Left forelimb (tissue), 1 donor: ENCODE results near the gene ATP1A2.
"Not testable (repeated sequence)": the region's sequence is repeated elsewhere in the genome, so short reads cannot be mapped to it uniquely, and the experiment has no call there.

Experiments
- DNase-seq: peaks from one replicate; pipeline ENCODE4 v3.0.0-alpha.2; 2018; ENCODE audit warnings: low spot score

ATP1A2 gene

DNA sequence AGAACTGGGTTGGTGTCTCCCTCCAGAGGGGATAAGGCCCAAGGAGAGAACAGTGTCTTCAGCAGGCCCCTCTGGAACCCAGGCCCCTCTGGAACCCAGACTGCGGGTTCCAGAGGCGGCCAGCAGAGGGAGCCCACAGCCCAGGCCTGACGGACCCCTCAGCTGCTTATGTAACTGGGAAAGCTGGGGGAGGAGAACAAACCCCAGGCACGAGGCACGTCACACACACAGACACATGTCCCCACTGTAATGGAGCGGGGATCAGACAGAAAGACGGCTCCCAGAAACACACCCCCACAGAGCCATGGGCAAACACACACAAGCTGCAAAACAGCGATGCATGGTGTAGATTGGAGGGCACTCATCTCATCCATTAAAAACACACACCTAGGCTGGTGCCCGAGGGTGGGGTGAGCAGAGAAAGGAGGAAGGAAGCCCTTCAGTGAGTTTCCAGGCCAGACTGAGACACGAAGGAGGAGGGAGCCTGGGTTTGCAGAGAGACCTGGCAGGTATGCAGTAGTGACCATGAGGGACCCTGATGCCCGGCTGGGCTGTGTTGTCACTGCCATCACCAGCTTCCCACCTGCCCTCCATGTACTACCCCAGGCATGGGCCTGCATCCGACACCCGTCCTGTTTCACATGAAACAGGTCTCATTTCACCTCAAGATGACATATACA is 14.4 kb upstream of the ATP1A2 start:
- DNase-seq = peak; percentile 83

DNA sequence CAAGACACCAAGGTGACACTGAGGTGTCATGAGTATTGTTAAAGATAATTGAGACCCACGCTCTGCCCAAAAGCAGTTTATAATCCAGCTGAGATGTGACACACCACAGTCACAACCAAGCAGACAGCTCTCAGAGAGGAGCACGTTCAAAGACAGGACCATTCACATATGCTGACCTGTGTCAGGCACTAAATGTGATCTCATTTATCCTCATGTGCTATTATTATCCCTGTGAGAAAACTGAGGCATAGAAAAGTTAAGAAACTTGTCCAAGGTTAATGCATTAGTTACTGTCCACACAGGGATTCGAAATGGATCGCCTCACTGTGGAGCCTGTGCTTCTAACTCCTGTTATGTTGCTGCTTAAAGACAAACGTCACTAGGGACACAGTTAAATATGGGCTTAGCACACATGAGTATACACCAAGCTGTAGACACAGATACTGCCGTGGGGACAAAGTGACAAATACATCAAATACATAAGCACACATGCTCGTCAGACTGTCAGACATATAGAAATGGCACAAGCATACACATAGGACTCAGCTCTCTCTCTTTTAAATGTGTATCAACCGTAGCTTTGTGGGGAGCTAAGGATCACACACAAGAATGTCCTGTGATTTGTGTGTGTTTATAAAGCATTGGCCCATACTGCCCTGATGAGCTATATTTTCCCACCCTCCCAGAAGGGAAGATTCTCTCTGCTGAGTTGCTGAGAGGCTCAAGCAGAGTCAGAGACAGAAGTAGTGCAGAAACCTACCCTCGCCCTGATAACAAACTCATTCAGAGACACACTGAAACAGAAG is 13.6 kb upstream of the ATP1A2 start:
- DNase-seq = no peak

DNA sequence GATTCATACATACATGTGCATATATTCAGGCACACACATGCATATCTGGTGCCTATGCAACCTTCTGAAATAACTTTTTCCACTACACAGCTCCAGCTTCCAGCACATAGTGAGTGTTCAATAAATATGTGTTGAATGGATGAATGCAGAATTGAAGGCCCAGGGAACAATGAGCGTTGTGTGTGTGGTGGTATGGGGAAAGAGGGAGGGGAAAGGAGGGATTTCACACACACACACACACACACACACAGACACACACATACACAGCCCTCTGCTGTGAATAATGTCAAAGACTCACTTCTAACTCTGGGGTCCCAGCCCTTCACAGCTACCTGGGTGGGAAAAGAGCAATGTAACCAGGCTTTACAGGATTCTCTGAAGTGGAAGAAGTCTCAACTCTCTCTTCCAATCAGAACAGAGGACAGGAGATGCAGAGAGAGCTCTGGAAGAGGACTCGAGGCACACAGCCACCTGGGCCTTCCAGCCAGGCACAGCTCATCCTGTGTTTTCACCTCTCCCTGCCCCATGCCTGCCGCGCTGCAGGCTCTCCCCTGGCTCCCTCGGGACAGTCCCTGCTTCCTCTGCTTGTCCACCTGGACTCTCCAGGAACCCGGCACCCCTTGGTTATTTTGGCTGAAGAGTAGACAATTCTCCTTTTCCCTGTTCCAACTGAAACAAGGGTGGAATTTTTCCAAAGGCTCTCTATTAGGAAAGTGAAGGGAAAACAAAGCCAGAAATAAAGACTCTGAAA is 11.7 kb upstream of the ATP1A2 start:
- DNase-seq = no peak

DNA sequence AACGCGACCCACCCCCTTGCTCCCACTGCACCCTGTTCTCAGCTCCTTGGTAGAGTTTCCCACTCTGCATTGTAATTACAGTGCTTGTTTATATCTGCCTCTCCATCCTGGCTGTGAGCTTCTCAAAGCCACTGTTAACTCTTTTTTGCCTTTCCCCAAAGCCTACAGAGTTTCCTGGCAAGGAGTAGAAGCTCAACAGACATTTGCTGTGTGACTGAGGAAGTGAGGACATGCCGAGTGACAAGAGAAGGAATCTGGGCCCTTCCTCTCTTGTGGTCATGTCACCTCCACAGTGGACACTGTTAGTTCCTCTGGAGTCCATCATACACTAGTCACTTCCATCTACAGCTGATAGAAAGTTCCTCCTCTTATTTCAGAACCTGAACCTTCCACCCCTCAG is 11.1 kb upstream of the ATP1A2 start:
- DNase-seq = no peak

DNA sequence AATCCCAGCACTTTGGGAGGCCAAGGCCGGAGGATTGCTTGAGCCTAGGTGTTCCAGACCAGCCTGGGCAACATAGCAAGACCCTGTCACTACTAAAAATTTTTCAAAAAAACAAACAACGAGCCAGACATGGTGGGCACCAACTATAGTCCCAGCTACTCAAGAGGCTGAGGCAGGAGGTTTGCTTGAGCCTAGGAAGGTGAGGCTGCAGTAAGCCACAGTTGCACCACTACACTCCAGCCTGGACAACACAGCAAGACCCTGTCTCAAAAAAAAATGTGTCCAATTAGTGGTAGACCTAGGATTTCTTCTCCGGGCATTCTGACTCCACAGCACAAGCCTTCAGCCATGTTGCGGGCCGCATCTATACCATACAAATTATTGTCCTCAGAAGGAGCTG is 10.4 kb upstream of the ATP1A2 start:
- DNase-seq = no peak

DNA sequence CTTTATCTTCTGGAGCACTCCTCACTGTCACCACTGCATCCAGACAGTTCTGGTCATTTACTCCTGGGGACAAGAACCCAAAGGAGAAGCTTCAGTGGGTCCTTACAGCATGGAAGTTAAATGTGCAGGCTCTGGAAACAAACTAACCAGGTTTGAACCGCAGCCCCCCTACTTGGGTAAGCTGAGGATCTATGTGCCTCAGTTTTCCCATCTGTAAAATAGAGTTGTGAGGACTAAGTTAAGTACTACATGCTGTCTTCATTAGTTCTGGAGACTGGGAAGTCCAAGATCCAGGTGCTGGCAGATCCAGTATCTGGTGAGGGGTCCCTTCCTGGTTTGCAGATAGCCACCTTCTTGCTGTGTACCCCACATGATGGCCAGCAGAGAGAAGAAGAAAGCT is 8.0 kb upstream of the ATP1A2 start:
- DNase-seq = no peak

DNA sequence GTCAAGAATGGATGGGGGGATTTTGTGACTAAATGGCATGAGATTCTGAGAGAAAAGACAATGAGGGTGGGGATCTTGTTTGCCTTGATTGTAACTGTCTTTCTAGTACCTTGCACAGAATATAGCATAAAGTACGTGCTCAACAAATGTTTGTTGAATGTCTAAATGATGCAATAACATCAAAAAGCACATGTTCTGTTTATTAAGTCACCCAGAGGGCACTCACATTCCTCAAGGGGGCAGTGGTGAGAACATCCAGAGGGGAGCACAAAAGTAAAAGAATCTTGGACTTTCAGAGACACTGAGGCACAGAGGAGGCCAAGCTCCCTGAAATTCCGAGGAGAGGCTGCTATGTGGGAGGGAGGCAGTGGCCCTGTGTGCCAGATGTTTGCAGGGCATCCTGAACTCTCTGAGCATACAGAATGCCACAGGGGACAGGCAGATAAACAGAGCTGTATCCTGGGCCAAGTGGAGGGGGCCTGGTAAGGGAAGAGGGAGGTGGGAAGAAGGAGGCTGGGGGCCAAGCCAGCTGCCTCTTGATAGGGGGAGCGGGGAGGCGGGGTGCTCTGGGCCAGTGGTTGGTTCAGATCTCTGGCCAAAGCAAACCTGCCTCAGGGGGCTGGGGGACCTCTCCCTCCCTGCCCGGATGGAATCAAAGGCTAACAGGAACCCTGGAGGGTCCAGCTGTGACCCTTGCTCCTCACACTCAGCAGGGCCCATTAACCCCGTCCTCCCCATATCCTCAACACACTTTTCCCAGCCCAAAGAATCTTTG is 6.5 kb upstream of the ATP1A2 start:
- DNase-seq = no peak

DNA sequence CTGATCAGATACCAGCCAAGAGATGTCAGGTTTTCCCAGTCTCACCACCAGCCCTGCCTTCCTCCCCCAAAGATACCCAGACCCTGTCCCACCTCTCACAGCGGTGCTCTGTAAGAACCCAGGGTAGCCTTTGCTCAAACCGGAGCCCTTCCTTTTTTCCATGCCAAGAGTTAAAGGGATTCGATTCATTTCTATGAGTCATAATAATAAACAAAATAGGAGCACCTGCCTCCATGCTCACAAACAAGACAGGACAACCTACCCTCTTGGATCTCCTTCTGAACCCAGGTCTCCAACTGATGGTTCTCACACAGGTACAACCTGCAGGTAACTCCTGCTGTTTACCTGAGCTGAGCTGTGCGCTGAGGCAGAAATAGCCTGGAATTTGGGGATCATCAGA is 5.9 kb upstream of the ATP1A2 start:
- no peak for DNase-seq

DNA sequence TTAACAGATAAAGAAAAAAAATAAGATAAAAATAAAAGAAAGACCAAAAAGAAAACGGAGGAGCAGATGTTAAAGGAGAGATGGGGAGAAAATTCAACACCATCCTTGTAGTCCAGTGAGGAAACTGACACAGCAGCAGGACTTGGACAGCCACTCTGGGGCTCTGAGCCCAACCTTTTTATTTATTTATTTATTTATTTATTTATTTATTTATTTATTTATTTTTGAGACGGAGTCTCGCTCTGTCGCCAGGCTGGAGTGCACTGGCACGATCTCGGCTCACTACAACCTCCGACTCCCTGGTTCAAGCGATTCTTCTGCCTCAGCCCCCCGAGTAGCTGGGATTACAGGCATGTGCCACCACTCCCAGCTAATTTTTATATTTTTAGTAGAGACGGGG is 4.1 kb upstream of the ATP1A2 start:
- not testable (repeated sequence) for DNase-seq

DNA sequence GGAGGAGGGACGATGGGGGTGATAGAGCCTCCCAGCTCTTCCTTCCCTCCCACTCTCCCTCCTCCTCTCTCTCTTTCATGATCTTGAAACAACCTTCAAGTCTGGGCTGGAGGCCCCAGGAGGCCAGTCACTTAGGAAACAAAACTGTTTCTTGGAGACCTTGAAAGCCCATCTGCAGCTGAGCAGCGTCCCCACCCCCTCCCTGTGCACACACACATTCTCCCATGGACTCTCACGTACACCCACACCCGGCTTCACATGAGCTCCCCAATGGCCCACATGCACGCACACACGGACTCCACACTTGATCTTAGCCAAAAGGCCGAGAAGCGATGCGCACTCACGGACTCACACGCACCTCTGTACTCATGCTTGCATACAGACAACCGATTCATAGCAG is 3.2 kb upstream of the ATP1A2 start:
- no peak for DNase-seq

DNA sequence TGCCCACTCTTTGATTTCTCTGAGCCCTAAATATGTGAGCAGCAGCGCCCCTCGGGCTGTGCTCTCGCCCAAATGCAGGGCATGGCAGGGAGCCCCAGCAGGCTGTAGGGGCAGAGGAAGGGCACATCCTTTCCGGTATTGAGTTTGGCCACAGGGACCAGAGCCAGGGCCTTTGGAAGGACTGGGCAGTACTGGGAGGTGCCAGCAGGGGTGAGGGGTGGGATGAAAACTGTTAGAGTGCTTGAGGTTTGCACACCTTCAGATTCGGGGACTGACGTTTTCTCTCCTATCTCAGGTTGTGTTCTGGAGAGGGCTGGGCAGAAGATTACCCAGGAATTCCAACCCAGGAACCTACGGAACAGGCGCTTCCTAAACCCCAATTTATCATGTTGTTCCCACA is 2.2 kb upstream of the ATP1A2 start:
- no peak for DNase-seq

DNA sequence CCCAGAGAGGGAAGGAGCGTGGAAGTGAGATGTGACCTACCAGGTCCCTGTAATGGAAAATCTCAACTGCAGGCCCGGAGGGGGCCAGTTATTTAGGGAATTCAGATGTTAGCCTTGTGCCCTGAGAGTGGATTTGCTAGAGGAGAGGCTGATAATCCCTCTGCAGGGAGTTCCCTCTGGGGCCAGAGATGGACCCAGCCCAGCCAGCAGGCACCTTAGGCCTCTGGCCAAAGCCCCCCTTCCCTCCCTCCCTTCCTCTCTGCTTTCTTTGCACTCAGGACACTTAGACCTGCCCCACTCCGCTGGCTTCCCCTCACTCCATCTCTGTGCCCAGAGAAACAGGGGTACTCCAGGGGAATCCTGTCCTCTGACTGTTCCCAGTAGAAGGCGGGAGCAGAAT is 1.5 kb upstream of the ATP1A2 start:
- no peak for DNase-seq

DNA sequence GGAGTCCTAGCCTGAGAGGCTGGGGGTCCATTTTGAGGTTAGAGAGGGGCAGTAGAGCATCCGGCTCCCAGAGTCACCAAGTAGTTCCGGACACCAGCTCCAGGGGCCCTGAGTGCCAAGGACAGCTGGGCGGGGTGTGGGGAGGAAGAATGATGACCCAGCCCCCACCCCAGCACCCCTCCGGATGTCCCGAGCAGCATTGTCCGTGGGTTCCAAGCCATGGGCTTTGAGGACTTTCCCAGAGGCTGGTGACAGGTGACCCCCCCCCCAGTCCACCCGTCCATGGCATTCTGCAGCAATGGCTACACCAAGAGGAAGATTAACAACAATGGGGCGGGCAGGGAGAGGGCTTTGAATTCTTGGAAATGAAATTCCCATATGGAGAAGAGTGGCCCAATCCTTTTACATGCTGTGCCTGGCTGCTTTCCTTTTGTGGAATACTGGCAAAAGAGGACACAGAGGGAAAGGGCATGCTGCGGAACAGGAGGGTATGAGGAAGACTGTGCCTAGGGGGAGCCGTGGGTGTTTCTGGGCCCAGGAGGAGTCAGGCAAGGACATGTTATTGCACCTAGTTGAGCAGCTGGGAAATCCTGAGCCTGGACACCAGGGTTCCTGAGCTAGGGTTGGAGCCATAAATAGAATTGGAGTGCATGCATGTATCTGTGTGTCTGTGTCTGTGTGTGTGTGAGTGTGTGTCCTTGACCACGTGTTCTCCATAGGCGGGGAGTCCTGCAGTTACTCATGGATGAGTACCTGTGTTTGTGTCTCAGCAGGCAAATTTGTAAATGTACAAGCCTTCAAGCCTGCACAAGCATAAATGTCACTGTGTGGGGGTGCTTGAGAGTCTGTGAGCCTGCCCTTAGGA is 956 bp downstream of the ATP1A2 start:
- DNase-seq = no peak

DNA sequence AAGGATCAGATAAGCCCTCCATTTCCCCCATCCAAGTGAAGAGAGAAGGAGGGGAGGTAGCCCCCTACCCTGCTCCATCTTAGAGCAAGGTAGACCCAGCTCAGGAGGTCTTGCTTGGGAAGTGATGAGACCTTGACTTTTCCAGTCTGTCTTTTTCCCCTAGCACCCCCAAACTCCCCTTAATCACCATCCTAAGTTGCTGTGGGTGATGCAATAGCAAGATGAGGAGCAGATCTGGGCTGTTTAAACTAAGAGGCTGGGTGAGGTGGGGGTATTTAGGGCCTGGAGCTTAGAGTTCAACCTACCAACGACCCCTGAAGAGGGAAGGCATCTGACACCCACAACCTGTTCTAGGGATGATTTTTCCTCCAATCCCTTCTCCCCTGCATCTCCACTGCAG is 1.7 kb downstream of the ATP1A2 start:
- DNase-seq = no peak

DNA sequence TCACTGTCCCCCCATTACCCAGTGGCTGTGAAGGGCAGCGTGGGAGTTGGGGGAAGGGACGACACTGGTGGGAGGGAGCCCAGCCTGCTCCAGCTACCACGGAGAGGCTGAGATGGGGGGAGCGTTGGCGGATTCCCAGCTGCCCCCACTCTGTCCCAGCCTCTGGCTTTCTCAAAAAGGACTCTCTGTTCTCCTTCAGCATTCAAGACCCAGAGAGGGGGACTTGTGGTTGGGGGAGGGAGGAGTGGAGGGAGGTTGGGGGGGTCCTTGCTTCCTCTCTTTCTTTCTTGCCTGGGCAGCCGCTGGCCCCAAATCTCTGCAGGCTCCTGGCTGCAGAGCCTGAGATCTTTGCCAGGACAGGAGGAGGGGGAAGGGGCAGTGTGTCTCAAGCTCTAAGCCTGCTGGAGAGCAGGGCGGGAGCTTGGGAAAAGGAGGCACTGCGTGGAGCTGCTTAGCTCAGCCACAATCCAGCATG is 2.2 kb downstream of the ATP1A2 start:
- no peak for DNase-seq

DNA sequence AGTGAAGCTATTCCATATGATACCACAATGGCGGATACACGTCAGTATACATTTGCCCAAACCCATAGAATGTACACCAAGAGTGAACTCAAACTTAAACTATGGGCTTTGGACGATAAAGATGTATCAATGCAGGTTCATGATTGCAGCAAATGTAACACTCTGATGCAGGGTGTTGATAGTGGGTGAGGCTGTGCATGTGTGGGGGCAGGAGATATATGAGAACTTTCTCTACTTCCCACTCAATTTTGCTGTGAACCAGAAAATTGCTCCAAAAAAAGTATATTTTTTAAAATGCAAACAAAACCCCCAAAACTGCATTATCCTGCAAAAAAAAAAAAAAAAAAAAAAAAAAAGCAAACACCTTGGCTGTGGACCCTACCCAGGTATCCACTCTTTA is 3.4 kb downstream of the ATP1A2 start:
- DNase-seq = no peak

DNA sequence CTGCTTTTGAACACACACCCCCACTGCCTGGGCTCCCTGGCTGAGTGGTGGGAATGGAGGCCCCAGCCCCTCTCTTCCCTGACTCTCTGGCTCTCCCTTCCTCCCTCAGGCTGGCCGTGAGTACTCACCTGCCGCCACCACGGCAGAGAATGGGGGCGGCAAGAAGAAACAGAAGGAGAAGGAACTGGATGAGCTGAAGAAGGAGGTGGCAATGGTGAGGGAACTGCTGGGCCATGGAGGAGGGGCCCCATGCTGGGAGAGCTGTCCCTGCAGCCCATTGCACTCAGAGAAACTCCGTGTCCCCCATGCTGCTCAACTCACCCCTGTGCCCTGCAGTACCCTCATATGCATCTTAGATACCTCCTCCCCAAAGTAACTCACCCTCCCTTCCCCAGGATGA is 5.2 kb downstream of the ATP1A2 start:
- DNase-seq = no peak

DNA sequence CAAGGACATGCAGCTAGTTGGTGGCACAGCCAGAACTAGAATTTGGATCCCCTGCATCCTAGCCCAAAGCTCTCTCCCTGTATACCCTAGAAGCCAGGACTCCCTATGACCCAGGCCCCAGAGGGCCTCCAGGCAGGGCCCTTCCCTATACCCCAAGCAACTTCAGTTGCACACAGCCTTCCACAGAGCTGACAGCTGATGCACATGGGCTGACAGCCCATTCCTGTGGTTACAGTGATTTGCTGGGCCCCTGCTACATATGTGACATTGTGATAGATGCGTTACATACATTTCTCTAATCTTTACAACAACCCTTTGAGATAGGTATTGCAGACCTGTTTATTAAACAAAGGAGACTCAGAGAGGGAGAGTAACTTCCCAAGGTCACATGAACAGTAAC is 5.8 kb downstream of the ATP1A2 start:
- no peak for DNase-seq

DNA sequence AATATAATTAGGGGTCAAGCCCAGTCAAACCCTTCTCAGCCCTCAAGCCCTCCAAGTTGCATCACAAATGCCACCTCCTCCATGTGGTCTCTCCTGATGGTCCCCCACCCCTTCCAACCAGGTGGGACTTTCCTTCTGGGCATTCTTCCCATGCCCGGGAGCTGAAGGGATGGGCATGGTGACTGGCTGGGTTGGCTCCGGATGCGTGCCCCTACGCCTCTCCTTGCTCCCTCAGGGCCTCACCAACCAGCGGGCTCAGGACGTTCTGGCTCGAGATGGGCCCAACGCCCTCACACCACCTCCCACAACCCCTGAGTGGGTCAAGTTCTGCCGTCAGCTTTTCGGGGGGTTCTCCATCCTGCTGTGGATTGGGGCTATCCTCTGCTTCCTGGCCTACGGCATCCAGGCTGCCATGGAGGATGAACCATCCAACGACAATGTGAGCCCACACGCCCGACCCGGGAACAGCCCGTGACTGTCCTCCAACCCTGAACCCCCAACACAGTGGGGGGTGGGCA is 7.5 kb downstream of the ATP1A2 start:
- DNase-seq = no peak

DNA sequence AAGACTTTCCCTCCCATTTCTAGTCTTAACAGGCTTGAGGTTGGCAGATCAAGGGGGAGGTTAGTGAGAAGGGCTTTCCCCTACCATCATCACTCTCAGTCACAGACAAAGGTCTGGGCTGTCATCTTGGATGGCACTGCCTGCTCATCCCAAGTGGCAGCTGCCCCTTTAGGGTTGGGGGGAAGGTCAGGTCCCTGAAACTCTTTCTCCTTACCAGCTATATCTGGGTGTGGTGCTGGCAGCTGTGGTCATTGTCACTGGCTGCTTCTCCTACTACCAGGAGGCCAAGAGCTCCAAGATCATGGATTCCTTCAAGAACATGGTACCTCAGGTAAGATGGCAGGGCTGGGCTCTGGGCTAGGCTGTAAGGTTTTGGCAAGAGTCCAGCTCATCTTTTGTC is 8.2 kb downstream of the ATP1A2 start:
- no peak for DNase-seq
